ENCODE measurements around the gene RDH14.

The RDH14 gene

DNA sequence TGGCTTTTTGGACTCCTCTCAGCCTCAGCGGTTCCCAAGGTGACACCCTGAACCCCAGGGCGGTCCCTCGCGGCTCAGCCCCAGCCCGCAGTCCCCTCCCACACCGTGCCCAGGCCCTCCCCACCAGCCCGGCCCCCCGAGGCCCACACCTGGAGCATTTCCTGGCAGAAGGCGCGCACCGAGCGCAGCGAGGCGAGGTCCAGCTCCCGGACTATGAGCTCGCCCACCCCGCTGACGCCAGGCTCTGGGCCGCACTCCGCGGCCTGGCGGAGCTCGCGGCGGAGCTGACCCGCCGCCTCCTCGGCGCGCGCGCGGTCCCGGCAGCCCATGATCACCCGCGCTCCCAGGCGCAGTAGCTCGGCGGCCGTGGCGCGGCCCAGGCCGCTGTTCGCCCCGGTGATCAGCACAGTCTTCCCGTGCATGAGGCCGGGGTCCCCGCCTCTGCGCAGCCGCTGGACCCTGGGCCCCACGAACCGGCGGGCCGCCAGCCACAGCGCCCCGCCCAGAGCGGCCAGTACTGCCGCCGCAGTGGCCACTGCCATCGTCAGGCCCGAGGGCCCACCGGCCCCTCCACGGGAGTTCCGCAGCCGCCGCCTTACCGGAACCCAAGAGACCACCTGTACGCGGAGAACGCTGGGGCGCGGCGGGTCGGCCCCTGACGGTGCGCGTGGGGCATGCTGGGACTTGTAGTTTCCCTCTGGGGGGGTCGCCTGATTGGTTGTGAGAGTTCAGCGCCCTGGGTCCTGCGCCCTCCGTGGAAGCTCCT is at the start of gene RDH14:
Gene RDH14, minus strand, starts transcription at position 623 of the 766 bp plus-strand sequence. Its CDS starts 81 bp downstream, at position 542.
- peak; percentile 85 for DNase-seq

DNA sequence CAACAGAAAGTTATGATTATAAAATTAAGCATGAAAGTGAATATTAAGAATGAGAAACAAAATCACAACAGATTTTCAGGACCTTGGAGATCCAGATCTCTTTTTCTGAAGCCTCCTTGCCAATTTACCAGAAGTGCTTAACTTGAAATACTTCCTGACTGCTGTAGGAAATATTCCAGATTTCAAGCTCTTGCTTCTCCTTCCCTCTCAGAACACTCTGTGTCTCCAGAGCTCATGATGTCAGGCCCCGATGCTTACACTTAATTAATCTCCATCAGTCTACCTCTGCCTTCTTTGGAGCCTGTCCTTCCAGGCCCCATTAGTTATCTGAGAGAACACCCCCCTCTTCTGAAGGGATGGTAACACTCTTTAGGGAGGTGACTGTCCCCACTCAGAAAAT is 49.6 kb upstream of the RDH14 start:
- no peak for DNase-seq

DNA sequence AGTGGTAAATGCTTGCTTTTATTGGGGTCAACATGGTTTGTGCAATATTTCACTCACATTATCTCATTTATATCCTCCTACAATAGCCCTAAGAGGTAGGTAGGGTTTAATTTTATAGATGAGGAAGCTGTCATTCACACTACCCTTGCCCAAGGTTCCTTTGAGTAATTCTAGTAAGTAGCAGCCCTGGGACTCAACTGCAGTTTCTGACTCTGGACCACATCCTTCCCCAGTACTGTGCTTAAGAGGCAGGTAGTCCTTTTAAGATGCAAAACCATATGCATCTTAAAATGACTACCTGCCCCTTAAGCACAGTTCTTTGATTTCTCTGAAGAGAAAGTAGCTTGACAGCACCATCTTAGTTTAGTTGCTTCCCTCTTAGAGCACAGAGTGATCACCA is 44.7 kb upstream of the RDH14 start:
- DNase-seq, result no peak

DNA sequence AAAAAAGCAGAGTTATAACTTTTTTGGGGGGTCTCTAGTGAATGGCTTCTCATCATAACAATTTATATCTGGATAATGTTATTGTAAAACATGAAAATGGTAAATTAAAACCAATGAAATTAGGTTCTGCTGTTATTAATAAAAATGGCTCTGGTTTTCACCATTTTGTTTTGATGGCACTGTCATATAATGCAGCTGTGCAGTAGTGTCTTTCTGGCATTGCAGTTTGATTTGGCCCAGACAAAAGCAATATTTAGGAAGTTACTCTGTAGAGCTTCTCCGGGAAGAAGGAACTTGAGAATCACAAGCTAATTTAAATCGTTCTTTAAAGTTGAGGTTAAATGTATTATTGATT is 44.1 kb upstream of the RDH14 start:
- DNase-seq, result no peak

- no peak for DNase-seq
These were observed 43.5 kb upstream of the RDH14 start for GRCh38 chr2:18603854-18604530.

GRCh38 chr2:18602298-18602697 is 41.8 kb upstream of the RDH14 start:
- no peak for DNase-seq

DNA sequence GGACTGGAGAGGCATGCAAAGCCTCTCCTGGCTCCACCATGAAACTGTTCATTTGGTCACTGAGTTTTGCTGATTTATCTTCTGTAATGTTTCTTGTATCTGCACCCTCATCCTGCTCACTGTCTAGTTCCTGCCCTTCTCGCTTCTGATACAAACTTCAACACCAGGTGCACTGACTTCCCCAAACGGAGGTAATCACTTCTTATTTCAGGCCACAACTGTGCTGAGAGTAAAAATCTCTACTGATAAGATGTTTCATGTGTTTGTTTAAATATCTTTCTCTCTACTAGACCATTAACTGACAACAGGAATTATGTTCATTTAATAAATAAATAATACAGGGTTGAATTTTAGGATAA is 39.8 kb upstream of the RDH14 start:
- no peak for DNase-seq

DNA sequence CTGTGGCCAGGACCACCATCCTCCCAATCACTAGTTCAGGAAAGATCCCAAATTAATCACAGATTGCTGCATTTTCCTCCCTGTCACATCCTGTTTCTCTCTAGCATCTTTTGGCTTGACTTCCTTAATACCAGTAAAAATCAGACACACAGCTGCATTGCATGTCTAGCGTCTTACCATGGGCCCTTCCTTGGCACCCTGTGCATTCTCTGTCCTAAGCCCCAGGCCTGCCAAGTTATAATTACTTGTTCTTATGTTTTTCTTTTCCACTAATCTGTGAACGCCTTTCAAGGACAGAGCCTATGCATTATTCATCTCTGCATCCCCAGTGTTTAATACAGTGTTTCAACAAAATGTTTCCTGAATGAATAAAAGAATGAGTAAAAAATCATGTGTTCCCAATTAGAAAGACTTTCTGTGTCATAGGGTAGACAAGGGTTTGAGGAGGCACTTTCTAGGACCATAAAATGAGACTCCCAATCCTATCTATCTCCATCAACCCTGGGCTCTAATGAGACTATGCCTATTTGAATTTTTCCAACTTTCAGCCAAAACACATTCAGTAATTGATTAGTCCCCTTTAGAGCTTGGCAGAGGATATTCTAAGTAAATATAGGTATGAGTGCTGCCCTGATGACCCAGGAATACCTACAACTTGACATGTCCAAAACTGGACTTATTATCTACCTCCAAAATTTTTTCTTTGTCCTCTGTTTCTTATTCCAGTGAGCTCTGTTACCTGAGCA is 39.2 kb upstream of the RDH14 start:
- no peak for DNase-seq

DNA sequence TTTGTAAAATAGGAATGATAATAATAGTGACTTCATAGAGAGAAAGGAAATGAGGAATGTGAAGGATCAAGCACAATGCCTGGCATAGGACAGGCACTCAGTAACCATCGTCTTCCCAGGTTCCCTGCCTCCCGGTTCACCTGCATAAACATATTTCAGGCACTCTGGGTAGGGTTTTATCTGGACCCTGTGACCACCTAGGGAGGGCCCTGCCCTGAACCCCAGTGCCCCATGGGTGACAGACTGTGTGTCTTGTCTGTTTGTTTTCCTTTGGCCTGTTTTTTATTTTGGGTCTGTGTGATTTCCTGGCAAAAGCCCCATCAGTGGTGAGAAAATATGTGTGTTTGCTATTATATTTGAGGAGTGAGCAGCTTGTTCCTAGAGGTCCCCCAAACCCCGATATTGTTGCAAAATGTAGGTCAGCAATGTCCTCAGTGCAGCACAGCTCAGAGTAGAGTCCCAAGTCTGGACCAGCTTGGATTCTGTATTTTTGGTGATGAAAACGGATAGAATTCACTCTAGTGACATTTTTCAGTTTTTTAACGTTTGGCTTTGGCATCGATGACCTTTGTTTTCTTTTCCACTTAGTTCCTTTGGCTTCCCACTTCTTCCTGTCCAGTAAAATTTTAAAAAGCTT is 38.5 kb upstream of the RDH14 start:
- no peak for DNase-seq

GRCh38 chr2:18597618-18598017 is 37.2 kb upstream of the RDH14 start:
- no peak for DNase-seq

- no peak for DNase-seq
These were observed 36.5 kb upstream of the RDH14 start for GRCh38 chr2:18596993-18597392.

DNA sequence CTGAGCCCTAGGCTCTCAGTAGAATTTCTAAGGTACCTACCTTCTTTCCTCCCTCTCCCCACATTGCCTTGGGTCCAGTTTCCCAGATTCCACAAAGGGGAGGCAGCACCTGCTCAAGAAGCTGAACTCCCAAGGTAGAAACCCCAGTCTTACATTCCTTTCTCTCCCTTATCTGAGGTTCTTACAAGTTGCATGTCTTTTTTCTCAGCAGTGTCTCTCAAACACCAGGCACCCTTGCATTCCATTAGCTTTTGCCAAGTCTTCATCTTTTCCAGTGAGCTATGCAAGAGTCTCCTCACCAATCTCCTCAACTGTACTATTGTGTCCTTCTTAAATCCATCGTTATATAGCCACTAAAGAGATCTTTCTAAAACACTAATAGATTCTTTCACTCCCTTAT is 33.0 kb upstream of the RDH14 start:
- DNase-seq, result no peak

DNA sequence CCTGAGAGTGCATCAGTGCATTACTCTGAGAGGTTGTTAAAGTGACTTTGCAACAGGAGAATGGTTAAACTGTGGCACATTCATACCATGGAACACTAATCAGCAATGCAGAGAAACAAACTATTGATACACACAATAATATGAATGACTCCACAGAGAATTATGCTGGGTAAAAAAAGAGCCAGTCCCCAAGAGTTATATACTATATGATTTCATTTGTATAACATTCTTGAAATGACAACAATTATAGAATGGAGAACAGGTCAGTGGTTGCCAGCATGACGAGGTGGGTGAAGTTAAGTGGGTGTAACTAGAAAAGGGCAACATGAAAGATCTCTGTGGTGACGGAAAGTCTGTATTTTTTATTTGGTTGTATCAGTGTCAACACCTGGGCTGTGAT is 31.9 kb upstream of the RDH14 start:
- DNase-seq, result no peak

GRCh38 chr2:18589354-18589753 is 28.9 kb upstream of the RDH14 start, which contains the start of gene NT5C1B:
NT5C1B (minus strand) TSS chr2:18589569; CDS start chr2:18589468, 101 bp downstream.
- DNase-seq, result no peak

GRCh38 chr2:18588802-18589201 is 28.3 kb upstream of the RDH14 start:
- DNase-seq, result no peak

DNA sequence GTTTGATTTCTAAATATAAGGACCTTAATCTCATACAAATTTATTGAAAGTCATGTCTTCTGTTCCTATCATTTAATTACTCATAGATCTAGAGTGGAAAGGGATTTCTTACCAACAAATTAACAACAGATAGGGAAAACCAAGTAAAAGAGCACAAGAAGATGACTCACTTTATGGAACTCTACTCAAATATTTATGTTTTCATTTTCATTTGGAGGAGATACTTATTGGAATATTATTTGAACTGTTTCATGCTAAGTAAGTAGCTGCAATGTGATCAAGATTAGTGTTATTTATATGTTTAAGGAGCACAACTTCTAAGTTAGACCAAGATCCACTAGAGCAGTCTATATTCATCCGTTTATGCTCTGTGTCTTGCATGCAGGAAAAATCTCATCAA is 27.6 kb upstream of the RDH14 start:
- DNase-seq, result no peak

DNA sequence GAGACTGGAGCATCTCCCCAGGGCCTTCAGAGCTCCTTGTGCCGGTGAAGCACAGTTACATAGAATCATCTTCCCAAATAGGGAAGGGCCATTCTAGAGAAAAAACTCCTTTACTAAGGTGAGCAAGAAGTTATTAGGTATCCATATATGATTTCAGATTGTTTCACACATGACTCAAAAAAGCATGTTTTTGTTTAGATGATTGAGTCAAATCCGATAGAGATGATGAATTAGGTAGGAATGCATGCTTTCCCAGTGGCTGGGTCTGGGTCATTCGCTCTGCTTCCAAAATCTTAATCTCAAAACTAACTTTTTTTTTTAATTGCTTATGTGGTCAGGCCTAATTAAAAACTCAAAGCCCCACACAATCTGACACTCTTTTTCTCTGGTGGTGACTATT is 25.1 kb upstream of the RDH14 start:
- DNase-seq, result no peak

- no peak for DNase-seq
These were observed 24.1 kb upstream of the RDH14 start for GRCh38 chr2:18584608-18584954.

DNA sequence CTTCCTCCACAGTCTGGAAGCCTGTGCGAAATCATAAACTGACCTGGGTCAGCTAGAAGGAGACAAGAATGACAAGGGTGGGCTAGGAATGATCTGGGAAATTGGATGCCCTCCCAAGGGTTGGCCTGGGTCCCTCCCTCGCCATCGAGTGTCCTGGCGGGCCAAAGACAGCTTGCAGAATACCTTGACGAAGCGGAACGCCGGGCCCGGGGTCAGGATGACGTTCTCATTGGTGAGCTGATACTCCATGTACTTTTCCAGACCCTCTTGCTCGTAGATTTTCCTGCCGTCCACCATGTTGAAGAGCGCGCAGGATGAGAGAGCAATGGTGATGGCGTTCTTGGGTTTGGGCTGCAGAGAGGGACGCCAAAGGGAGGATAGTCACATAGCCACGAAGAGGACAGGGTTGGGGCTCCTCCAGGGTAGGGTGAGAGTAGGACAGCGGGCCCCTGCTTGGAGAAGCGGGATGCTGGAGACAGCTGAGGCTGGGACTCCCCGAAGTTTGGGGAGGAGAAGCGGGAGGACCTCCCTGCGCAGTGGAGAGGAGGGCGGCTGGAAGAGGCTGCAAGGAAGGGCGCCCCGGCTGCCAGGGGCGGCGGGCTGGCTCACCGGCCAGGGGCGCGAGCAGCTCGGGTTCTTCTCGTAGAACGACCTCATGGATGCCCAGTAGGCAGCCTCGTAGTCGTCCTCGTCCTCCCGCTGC is 23.6 kb upstream of the RDH14 start:
- no peak for DNase-seq

GRCh38 chr2:18580606-18581005 is 20.2 kb upstream of the RDH14 start:
- no peak for DNase-seq

DNA sequence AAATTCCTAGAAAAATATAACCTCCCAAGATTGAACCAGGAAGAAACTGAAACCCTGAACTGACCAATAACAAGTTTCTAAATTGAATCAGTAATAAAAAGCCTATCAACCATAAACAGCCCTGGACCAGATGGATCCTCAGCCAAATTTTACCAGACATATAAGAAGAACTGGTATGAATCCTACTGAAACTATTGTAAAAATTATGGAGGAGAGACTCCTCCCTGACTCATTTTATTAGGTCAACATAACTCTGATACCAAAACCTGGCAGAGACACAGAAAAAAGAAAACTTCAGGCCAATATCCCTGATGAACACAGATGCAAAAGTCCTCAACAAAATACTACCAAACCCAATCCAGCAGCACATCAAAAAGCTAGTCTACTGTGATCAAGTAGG is 17.6 kb upstream of the RDH14 start:
- no peak for DNase-seq

DNA sequence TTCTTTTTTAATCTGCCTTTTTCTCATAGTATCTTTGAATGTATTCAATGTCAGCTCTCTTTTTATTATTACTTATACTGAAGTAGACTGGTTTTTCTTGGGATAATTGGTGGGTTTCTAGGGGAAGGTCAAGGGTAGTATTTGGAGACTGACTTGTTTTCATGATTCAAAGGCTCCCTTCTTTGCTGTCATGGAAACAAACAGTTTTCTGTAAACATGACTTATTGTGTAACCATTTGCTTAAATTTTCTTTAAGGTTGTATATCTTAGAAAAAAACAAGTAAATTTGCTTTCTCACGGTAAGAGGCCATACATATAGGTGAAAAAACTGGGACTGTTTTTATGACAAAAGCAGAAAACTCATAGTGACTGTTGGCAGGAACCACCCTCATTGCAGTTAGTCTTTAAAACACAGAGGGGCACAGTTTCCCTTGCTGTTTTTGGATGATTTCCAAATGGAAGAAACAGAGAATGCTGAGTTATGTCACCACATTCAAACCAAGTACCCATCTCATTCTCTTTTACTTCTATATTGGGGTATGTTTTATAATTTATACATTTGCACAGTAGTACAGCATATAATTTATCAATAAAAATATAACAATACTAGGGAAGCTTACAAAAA is 5.8 kb upstream of the RDH14 start:
- DNase-seq, result no peak

DNA sequence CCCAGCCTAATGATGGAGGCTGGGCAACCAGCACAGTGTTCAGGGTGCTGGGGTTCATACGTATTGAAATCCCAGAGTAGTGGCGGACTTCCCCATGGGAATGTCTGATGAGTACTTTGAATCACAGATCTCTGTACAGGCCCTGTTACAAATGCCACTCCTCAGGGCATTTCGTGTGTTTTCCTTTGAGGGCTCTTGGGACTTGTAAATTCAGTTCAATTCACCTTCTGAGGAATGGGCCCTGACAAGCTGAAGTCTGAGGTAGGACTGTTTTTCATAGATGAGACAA is 288 bp upstream of the RDH14 start:
- DNase-seq, result no peak
